Activated CD4-positive, alpha-beta T cell treated with anti-CD3 and anti-CD28 coated beads for 1 hour (primary cell): Measurements from ENCODE around the gene LIG1.

Source experiments
- DNase-seq: peaks from one replicate; pipeline ENCODE4 v3.0.0-alpha.2; 2020

Gene LIG1

DNA sequence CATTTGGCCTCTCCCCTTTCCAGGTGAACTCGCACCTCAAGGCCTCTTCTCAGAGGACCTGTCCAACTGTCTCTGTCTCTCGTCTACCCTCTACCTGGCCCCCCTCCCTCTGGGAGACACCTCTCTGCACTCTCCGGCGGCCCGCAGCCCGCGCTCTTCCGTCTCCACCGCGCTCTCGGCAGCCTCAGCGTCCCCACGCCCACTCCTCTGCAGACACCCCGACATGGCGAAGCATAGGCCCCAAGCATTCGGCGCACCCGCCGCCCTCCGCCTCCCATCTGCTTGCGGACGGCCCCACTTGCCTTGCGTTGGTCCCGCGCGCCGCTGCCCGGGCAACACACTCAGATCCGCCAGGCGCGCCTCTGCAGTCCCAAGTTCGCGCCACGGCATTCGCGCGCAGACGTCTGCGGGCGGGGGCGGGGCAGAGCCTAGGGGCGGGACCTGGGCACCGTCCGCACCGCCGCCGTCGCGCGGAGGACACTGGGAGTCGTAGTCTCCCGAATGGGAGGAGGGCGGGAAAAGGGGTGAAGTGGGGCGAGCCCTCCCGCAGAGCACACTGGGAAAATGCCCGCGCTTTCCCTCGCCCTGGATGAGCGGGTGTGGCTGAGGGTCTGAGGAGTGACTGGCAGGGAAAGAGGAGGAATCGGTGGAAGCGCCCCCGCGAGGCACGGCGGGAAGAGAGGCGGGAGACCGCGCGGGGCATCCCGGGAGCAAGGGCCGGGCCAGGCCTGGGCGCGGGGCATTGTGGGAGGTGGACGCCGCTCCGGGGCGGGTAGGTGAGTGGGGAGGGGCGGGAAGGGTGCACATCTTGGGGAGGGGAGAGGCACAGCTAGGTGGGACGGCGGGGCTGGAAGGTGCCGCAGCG, at the start of gene LIG1, which contains the start of gene ZSWIM9:
Gene LIG1, minus strand, starts transcription at position 406 of the 865 bp plus-strand sequence. CDS start 4,778 bp downstream, outside the sequence.
Gene ZSWIM9, plus strand, starts transcription at position 742 of the 865 bp plus-strand sequence. CDS start 1,123 bp downstream, outside the sequence.
- peak; percentile 84 for DNase-seq

DNA sequence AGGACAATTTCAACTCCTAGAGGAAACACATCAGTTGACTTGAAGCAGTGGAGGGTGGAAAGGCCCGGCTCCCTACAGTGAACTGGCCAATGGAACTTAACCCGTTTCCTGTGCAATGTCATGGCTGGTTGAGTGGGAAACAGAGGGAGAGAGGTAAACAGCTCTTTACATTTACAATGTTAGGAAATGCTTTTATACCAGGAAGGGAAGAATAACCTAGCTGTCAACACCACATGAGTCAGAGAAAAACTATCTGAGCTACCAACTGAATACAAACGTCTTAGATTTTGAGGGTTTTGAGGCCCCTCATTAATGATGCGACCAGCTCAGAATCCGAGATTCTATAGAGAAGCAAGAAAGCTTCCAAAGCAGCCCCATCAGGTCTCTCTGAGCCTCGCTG, 48.9 kb upstream of the LIG1 start:
- no peak for DNase-seq

DNA sequence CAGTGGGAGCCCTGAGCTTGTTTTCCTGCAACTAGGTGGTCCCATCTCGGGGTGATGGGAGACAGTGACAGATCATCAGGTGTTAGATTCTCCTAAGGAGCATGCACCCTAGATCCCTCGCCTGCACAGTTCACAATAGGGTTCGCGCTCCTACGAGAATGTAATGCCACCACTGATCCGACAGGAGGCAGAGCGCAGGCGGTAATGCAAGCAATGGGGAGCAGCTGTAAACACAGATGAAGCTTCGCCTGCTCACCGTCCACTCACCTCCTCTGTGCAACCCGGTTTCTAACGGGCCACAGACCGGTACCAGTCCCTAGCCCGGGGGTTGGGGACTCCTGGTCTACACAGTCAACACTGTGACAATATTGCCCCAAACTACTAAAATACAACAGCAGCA, 46.8 kb upstream of the LIG1 start:
- no peak for DNase-seq

DNA sequence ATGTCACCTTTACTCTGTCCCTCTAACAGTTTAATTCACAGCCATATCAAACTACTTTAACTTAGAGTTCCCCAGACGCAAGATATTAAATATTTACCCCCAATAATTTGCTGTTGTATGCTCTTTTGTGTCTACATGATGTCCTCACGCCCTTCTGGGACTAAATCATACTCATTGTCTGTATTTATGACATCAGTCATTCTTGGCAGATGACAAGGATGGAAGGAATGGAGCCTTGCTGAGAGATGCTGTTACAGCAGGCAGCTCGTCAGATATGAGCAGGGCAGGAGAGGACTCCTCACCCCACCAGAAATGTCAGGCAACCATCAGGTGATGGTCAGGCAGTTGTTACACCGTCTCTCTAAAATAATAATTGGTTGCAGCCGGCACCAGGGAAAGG, 43.8 kb upstream of the LIG1 start:
- DNase-seq: no peak

DNA sequence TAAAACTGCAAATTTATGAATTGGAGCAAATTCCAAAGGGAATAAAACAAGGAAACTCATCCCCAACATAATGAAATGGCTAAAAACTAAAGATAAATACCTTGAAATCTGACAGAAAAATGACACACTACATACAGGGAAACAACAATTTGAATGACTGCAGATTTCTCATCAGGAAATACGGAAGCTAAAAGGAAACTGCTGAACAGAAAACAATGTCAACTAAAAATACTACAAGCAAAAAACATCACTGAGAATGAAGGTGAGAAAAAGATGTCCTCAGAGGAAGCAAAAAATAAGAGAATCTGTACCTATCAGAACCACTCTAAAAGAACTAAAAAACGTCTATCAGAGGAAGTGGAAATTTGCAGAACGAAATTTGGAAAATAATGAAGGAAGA, 39.9 kb upstream of the LIG1 start:
- DNase-seq: no peak

DNA sequence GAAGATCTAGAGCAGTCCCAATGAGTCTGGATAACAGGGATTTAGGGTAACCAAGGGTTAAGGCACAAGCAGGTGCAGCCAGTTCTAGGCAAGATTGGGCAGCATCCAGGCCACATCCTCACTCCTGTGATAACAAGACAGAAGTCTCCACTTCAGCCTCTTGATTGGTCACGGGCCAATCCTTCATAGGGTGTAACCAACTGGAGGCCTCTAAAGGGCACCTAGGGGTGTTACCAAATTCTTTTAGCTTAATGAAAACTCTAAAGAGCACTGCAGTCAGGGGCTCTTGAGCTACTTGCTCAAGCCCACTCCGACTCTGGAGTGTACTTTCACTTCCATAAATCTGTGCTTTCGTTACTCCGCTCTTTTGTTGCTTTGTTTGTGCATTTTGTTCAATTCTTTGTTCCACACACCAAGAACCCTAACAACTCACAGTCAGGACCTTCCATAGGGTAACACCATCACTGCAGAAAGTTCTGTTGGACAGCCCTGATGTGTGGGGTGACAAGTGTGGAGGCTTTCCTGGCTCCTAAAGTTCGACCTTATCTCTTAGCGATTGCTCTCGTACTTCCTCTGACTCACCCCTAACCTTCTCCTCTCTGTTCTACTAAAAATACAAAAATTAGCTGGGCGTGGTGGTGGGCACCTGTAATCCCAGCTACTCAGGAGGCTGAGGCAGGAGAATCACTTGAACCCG, 36.4 kb upstream of the LIG1 start:
- no peak for DNase-seq

DNA sequence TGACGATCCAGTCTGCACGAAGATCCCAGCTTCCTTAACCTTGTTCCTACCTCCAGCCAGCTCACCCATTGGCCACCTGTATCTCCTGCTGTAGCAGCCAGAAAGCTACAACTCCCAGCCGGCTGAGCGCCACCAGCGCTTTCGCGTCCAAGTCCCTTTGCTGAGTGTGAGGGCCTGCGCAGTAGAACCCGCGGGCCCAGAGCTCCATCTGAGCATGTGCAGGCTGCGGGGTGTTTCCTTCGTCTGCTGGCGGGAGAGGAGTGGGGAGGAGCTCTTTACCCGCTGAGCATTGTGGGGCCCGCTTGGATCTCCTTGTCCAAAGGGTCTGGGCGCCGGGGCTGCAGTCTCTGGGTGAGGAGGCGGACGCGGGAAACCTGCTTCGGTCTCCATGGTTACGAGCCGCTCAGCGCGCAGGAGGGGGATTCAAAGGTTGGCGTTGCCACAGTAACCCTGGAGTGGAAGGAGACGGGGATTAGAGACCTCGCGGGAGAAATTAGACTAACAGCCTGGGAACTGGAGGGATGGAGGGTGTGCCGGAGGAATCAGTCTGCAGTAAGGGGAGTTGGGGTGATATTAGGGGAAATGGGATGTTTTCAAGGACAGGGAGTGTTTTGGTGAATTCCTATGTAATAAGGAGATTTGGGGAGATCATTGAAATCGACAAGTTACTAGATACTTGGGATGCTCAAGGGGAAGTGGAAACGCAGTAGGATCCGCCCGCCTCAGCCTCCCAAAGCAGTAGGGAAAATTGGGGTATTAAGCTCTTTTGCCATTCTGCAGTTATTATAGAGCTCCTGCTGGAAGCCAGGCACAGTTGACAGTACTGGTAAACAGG, 33.9 kb upstream of the LIG1 start:
- DNase-seq: peak; percentile 84

DNA sequence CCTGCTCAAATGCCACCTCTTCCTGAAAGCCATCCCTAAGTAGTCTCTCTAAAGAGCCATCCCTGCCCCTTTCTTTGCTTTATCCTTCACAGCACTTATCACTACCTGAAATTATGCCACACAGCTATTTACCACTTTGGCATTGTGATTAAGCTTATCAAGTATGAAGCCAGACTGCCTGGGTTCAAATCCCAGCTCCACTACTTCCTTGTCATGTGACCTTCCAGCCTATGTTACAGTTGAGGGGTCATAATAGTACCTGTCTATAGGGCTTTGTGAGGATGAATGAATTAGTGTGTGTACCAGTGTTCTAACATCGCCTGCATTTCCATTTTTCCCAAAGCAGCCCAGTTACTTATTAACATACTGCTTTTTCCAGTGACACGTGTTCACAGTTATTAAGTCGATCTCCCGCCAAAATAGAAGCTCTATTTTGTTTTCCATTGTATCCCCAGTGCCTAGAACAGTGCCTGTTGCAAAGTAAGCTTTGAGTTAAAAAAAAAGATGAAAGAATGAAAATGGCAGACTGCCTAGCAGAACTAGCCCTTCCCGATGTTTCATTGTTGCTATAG, 33.2 kb upstream of the LIG1 start:
- no peak for DNase-seq

DNA sequence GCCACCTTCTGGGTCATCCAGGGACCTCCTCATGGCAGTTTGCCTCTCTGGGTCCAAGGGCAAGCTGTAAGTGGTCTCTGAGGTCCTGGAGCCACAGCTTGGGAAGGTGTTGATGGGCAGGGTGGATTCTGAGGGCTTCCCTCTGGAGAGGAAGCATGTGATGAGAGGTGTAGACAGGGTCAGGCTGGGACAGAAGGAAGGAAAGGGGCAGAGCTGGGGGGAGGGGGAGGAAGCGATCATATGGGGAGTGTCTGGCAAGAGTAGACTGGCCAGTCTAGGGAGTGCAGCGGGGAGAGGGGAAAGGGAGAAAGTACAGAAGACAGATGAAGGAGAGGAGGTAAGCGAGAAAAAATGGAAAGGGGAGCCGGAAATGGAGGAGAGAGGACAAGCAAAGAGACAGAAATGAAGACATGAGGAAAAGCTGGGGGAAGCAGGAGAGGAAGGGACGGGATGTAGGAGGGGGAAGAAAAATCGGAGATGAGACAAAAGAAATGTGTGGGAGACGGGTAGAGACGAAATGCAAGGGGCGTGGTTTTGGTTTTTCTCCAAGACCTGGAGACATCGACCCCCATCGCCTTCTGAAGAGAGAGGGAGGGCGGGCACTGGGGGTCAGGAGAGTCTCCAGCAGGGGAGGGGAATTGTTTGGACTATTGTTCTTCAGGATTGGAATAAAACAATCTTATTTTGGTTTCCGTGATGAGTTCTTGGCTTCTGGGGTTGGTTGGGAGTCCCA, 27.0 kb upstream of the LIG1 start:
- DNase-seq: no peak

DNA sequence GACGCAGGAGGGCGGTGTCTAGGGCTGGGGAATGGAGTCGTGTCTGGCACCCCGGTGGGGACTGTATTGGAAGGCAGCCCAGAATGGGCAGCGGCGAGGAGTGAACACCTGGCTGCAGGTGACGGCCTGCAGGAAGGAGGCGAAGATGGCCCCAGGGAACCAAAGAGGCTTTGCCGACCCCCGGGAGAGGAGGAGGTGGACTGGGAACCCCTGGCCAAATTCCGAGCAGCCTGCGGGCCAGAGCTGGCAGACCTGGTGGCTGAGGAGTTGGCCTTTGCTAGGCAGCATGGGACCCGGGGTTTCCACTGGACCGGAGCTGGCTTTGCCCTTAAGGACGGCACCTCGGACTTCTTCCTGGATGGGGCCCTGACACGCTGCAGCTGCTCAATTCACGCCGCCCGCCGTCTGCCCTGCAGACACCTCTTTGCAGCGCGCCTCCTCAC, 26.2 kb upstream of the LIG1 start:
- DNase-seq: no peak

DNA sequence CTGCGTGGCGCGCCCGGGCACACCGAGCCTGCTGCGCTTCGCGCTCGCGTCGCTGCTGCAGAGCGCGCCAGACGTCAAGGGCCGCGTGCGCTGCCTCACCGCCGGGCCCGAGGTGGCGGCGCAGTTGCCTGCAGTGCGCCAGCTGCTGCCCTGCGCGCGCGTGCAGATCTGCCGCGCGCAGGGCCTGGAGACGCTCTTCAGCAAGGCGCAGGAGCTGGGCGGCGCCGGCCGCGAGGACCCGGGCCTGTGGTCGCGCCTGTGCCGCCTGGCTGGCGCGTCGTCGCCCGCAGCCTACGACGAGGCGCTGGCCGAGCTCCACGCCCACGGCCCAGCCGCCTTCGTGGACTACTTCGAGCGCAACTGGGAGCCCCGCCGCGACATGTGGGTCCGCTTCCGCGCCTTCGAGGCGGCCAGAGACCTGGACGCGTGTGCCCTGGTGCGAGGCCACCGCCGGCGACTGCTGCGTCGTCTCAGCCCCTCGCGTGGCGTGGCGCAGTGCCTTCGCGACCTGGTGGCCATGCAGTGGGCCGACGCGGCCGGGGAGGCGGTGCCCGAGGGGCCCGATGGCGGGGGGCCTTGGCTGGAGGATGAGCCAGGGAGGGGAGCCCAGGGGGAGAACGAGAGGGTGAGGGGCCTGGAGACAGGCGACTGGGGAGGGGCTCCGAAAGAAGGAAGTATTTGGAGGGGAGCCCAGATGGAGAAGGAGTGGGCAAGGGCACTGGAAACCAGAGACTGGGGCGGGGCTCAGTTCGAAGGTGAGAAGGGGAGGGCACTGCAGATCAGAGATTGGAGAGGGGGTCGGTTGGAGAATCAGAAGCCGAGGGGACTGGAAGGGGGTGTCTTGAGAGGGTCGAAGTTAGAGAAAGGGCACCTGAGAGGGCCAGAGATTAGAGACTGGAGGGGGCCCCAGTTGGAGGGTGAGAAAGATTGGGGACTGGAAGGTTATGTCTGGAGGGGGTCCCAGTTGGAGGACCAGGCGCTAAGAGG, 25.0 kb upstream of the LIG1 start:
- no peak for DNase-seq

DNA sequence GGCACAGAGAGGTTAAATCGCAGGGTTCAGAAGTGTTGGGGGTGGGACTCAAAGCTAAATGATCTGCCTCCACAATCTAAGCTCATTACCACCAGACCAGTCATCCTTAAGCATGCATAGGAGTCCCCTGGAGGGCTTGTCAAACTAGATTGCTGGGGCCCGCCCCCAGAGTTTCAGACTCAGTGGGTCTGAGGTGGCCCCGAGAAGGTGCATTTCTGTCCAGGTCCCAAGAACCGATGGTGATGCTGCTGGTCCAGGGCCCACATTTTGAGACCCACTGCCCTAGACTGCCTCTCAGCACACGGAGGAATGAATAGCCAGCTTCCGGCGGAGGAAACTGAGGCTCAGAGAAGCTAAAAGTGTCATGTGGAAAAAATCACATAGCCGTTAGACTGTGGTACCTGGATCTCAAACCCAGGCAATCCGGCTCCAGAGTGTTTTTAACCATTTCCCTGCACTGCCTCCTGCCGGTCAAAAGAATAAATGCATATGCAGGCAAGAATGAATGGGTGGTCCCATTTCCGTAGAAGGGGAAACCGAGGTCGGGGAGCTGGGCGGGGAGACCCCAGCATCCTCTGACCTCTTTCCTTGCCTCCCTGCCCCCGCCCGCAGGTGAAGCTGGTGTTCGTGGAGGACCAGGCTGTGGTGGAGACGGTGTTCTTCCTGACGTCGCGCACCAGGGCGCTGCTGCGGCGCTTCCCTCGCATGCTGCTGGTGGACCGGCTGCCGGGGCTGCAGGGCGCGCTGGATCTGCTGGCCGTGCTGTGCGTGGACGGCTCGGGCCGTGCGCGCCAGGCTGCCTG, 24.1 kb upstream of the LIG1 start:
- DNase-seq: no peak

DNA sequence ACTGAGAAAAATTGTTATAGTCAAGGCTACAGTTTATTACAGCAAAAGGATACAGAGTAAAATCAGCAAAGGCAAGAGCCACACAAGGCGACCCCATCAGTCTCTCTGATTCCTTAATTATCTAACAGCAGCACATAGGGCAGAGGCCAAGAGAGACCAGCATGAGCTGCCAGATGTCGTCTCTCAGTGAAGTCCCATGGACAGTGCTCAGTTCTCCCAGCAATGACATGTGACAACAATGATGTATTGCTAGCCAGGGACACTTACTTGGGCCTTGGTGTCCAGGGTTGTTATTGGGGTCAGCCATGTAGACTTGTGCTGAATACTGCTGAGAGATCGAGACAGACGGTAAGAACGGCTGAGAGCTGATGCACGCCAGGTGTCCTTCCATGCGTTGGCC, 22.6 kb upstream of the LIG1 start:
- no peak for DNase-seq

DNA sequence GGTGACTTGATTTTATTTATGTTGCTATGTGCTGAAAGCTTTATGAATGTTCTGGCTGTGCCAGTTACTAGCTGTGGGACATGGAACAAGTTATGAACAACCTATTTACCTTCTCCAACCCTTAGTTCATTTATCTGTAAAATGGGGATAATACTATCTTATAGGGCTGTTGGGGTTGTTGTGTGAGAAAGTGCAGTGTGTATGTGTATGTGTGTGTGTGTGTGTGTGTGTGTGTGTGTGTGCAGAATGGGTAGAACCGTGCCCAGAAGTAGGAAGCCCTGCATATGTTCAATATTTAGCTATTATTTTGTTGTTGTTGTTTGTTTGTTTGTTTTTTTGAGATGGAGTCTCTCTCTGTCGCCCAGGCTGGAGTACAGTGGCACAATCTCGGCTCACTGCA, 20.7 kb upstream of the LIG1 start:
- no peak for DNase-seq

DNA sequence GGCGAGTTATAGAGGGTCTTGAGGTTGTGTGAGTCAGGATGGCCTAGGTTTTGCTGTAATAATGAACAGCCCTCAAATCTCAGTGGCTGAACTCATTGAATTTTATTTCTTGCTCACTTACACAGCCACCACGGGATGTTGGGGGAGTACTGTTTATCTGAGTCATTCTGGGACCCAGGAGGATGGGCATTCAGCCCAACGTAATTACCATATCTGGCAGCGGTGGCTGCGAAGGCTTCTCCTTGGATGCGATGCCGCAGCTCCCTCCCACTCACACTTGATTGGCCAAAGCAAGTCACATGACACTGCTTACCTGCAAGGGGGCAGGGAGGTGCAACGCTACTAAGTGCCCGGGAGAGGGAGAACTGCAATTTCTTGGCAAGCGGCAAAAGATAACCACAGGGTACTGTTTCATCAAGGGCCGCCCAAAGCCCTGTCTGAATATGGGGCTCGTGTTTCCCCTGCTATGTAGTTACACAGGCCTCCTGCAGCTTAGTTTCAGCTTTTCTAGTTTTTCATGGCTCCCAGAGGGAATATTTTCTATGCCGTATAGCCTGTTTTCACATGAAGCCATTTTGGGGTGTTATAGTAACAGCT, 20.2 kb upstream of the LIG1 start:
- DNase-seq: peak; percentile 24

DNA sequence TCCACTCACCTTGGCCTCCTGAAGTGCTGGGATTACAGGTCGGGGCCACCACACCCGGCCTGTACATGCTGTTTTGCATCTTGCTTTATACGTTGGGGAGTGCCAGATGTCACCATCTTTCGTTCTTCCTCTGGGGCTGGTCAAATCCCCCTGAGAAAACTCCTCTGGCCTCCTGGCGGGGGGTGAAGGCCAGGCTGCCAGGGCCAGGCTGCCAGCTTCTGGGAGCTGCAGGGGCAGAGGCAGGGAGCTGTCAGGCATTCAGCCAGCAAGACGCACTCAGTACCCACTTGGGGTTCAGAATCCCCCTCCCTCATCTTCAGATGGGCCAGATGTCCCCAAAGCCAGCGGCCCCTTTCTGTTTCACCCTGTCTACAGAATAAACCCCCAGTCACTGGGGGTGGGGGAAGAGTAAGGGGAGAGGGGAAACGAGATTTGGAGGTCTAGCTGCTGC, 16.4 kb upstream of the LIG1 start:
- no peak for DNase-seq

DNA sequence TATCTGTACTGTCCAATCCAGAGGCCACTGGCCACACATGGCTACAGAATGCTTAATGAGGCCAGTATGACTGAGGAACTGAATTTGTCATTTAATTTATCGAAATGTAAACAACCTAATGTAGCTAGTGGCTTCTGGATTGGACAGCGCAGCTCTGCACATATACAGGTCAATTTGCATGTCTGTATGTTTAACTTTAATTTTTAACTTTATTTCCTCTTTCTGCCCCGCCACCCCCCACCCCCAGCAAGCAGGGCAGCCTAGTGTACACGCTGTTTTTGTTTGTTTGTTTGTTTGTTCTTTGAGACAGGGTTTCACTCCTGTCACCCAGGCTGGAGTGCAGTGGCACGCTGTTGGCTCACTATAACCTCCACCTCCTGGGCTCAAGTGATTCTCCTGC, 15.9 kb upstream of the LIG1 start:
- no peak for DNase-seq

DNA sequence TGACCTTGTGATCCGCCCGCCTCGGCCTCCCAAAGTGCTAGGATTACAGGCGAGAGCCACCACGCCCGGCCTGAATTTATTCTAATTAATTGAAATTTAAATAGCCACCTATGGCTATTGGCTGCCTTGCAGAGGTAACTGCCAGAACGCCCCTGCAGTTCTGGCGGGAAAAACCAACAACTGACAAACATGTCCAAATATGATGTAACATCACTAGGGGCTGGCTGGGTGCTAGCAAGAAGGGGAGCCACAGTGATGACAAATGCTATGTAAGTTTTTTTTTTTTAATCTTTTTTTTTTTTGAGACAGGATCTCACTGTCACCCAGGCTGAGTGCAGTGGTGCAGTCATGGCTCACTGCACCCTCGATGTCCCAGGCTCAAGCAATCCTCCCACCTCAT, 13.2 kb upstream of the LIG1 start:
- no peak for DNase-seq

DNA sequence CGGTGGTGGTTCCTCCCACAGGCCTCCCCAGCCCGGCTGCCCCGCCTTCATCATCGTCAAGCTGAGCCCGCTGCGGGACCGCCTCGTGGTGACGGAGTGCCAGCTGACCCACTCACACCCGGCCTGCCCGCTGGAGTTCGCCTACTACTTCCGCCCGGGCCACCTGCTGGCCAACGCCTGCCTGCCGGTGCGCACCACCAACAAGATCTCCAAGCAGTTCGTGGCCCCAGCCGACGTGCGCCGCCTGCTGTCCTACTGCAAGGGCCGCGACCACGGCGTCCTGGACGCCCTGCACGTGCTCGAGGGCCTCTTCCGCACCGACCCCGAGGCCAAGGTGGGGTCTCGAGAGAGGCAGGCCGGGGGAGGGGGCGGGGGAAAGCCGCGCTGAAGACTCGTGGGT, 12.3 kb upstream of the LIG1 start:
- DNase-seq: no peak

DNA sequence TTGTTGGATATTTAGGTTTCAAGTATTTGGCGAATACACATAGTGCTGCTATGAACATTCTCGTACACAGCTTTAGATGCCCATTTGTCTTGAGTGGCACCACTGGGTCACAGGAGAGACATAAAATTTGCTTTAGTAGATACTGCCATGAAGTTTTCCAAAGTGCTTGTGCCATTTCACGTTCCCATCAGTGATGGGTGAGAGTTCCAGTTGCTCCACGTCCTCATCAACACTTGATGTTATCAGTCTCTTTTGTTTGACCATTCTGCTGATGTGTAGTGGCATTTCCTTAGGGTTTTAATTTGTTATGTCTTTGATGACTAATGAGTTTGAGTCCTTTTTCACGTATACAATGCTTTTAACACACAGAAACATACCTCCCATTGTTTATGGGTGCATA, 11.4 kb upstream of the LIG1 start:
- no peak for DNase-seq
